ENCODE data around the gene MYBPC3.

The MYBPC3 gene

DNA sequence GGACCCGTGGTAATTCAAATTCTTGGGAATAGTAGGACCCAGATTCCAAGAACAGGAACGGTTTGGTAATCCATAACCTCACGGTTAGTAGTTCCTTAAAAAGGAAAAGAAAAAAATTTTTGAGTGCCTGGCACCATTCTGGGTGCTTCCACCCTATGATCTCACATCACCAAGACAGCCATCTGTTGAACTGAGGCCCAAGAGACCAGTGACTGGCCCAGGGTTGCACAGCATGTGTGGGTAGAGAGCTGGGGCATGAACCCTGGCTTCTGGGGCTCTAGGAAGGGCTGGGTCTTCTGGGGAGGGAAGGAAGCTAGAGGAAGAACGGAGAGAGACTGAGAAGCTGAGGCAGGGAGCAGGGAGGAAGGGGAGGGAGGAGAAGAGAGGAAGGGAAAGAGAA, 30.6 kb upstream of the MYBPC3 start:
- DNase-seq: no peak

DNA sequence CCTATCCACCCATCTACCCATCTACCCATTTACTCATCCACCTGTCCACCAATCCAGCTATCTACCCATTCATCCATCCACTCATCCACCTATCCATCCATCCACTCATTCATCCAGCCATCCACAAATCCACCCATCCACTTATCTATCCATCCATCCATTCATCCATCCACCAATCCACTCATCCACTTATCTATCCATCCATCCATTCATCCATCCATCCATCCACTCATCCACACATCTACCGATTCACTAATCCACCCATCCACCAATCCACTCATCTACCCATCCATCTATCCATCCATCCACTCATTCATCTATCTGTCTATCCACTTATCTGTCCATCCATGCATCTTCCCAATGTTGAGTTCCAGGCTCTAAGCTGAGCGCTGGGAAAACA, 27.6 kb upstream of the MYBPC3 start:
- no peak for DNase-seq

DNA sequence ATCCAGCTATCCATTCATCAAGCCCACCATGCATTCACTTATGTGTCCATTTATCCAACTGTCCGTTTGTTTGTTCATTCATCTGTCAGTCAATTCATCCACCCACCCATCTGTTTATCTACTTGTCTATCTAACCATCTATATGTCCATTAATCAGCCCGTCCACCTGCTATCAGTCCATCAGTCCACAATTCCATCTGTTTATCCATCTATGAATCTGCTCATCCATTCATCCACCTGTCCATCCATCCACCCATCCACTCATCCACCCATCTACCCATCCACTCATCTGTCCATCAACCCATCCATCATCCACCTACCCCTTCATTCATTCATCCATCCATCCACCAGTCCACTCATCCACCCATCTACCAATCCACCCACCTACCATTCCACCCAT, 26.8 kb upstream of the MYBPC3 start:
- no peak for DNase-seq

DNA sequence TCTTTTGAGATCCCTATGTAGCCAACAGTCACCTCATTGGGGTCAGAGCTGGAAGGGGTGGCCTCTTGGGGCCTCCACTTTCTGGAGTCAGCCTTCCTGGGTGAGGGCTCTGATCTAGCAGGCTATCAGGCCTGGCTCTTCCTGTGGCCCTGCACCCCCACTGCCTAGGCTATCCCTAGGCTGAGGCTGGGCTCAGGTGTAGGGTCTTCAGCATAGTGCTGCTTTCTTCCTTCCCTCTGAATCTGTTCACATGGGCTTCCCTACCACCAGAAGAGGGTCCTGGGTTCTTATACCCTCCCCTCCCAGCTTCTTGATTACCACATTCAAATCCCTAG, 26.3 kb upstream of the MYBPC3 start:
- DNase-seq: no peak

DNA sequence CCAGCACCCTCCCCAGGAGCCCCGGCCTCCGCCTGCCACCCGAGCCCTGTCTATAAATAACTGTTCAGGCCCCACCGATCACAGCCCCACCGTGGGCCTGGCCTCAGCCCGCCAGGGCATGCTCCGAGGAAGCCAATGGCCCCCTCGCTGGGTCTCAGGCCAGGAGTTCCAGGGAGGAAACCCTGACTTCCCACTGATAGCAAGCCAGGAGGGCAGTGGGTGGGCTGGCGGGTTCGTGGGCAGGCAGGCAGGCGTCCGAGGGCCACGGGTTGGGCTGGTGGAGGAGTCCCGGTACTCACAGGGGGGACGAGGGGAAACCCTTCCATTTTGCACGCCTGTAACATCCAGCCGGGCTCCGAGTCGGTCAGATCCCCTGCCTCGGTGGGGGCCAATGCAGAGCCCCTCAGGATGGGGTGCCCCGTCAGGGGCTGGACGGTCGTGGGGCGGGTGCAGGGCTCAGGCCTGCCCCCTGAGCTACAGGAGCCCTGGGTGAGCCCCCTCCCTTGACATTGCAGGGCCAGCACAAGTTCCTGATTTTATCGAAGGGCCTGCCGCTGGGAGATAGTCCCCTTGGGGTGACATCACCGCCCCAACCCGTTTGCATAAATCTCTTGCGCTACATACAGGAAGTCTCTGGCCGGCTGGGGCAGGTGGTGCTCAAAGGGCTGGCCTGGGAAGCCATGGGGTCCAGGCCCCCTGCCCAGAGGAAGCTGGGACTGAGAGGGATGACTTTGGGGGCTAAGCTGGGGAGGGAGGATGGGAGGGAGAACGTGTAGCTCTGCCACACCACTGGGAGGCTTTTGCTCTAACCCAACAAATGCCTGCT, 25.7 kb upstream of the MYBPC3 start, which contains the start of gene SPI1:
SPI1 (minus strand) TSS at position 538 of the 826 bp plus-strand sequence; CDS start at position 344, 194 bp downstream.
- no peak for DNase-seq

DNA sequence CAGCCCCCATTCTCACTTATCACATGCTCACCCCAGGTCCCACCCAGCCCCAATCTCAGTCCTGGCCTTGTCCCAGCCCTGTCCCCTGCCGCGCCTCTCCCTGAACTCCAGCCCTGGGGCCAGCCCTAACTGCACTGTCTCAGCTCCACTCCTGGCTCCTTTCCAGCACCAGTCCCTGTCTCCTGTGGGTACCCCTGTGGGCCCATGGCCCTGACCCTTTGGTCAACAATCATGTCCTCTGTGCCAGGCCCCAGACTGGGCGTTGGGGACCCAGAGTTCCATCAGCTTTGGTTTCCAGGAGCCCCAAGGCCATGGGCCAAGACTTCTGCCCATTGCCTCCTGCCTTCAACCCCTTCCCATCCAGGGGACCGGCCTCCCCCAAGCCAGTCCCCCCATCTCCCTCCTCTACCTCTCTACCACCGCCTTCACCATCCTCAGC, 25.1 kb upstream of the MYBPC3 start:
- no peak for DNase-seq

DNA sequence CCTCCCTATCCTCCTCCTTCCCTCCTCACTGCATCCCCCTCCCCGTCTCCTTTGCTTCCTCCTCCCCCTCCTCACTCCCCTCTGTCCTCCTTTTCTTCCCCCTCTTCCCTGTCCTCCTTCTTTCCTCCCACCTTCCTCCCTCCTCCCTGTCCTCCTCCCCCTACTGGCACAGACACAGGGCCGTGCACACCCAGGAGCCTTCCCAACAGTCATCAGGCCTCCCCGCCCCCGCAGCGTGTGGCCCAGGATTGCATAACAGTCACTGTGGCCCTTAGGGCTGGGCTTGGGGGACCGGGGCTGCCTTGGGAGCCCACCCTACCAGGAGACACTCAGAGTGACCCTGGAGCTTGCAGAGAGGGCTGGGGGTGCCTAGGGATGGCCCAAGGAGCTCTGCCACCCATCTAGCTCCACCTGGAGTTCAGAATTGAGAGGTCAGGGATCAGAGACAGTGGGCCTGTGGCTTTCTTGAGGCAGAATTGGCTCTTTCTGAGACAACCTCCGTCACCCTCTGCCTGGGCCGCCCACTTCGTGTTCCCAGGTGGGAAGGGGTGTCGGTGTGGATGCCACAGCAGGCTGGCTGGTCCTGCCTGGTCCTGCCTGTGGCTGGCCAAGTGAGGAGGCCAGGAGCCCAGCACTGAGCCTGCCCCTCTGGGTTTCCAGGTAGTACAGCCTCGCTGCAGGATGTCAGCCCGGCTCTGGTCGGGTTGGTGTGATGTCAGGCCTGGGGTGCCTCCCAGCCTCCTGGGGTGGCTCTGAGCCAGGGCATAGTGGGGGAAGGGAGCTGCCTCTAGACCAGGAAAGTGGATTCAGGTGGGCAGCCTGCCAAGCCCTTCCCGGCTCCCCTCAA, 24.2 kb upstream of the MYBPC3 start:
- no peak for DNase-seq

DNA sequence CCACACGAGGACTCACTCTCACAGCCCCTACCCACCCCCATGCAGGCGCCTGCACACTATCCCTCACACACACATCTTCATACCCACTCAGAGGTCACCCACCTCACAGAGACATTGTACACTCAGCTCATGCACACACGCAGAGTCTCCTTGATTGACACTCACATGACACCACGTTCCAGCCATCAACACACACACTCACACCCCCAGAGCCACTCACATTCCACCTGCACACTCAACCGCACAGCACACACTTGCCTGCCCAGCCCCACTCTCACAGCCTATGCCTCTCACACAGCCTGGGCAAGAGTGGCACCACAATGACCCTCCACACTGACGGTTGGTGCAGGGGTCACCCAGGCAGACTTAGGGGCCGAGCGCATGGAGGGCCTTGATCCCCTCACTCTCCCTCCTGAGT, 23.6 kb upstream of the MYBPC3 start:
- DNase-seq: no peak

DNA sequence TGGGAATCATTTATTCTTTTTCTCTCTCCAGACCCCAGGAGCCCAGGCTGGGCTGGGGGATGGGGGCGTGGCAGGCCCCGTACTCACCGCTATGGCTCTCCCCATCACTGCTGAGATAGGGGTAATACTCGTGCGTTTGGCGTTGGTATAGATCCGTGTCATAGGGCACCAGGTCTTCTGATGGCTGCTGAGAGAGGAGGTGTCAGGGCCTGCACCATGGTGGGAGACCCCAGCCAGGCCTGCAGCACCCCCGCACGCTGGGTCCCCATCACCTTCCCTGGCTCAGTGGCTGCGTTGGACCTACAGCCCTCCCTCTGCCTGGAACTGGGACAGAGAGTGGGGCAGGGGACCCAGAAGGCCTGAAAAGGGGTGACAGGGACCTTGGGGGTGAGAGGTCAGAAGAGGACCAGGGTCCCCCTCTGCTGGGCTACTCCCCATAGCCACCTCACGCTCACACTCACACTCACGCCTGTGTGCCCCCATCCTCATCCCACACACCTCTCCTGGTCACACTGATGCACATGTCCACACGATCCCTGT, 23.1 kb upstream of the MYBPC3 start:
- DNase-seq: no peak

DNA sequence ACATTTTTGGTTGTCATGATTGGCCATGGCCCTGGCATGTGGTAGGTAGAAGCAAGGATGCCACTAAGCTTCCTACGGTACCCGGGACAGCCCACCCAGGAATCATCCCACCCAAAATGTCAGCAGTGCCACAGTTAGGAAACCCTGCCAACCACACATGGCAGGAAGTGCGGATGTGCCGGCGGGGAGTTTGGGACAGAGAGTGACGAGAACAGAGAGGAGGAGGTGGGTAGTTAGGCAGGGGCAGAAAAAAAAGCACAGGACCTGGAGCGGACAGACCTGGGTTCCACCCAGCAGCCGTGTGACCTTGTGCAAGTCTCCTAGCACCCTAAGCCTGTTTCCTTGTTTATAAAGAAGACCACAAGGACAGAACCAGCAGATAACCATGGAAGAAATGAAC, 22.5 kb upstream of the MYBPC3 start:
- DNase-seq: no peak

DNA sequence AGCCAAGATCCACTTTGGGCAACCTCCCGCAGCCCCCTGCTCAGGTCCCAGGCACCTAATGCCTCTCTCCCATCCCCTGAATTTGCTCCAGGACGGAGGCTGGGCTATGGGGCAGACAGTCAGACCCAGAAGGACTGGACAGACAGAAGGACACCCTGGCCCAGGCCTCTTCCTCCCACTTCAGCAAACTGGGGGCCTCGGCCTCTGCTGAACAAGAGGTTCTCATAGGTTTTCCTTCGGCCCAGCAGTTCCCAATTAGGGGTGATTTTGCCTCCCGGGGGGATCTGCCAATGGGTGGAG, 22.2 kb upstream of the MYBPC3 start:
- DNase-seq: no peak

DNA sequence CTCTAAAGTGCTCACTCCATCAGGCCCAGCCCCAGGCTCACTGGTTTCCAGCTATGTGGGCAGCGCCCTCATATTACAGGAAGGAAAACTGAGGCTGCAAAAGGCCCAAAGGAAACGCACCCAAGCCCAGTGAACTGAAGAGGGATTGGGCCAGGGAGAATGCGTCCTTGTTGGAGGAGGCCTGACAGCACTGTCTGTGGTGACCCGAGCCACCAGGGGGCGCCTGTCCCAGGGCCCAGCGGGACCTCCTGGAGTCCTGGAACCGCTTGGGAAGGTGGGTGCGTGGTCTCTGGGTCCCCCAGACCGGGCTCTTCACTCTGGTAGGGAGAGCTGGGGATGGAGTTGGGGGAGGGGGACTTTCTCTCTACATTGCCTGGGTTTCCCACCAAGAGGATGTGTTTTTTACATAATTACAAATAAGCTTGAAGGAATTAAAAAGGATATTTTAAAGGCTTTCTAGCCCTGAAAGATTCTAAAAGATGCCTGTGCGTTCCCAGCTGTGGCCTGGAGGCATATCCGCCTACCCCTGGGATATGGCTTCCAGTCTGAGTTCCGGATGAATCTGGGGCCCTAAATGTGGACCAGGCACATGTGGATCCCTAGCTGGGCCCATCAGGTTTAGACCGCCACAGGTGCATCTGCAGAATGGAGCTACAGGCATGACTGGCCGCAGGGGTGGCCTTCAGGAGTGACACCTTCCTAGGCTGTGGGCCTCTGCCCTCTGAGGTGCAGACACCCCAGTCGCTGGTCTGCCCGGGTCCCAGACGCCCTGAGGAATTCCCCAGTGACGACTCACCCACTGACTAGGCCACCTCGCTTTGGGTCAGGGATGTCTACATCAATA, 21.6 kb upstream of the MYBPC3 start:
- DNase-seq: peak; percentile 72

DNA sequence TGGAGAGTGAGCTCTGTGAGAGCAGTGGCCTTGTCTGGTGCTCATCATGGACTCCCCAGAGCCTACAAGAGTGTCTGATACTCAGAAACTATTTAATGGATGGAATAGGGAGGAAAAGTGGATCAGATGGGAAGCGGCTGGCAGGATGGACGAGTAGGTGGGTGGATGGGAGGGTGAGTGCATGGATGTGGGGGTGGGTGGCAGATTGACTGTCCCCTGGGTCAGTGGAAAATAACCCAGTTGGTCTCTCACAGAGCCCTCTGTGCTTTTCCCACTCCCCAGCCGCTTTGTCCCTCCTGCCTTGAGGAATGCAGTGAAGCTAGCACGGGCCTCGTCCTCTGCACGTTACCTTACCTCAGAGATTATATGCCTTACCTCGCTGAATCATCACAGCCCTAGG, 19.9 kb upstream of the MYBPC3 start:
- no peak for DNase-seq

DNA sequence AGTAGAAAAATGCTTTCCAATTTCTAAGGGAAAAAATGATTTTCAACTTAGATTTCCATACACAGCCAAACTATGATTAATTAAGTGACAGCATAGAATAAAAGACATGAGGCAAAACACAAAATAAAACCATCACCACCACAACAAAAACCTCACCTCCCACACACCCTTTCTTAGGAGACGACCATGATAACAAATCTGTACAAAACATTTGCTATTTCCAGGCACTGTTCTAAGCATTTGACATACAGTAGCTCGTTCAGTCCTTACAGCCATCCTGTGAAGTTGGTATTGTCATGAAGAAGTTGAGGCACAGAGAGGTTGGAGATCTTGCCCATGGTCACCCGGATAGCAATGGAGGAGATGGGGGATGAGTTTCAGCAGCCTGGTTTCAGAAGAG, 17.2 kb upstream of the MYBPC3 start:
- no peak for DNase-seq

DNA sequence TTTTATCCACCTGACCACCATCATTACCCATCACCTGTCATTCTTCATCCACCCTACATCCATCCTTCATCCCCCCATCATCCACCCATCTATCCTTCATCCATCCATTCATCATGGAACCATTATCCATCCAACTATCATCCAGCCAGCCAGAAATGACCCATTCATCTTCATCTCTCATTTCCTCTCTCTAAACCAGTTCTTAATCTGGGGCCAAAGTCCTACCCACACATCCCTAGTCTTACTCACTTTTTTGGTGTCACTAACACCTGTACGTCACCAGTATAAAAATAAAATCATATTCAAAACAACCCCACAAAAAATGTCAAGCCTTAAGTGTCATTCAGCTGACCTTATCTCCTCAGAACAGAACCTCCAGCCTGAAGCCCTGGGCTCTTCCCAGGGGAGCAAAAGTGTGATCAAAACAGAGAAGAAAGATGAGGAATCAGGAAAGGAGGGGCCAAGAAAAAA, 13.6 kb upstream of the MYBPC3 start:
- no peak for DNase-seq

DNA sequence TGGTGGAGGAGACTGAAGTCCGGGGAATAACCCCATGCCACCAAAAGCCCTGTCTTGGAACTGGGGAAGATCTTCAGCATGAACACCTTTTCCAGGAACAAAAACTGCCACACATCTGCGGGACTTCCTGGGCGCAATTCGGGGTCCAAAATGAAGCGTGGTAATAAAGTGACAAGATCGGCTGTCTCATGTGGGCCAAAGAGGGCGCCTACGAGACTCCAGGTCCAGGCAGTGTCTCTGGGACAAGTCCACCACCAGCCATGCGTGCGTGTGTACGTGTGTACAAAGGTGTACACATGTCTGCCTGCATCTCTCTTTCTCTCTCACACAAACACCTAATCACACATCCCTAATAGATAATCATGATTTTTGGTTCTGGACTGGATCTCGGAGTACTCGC, 8.9 kb upstream of the MYBPC3 start:
- DNase-seq: no peak

DNA sequence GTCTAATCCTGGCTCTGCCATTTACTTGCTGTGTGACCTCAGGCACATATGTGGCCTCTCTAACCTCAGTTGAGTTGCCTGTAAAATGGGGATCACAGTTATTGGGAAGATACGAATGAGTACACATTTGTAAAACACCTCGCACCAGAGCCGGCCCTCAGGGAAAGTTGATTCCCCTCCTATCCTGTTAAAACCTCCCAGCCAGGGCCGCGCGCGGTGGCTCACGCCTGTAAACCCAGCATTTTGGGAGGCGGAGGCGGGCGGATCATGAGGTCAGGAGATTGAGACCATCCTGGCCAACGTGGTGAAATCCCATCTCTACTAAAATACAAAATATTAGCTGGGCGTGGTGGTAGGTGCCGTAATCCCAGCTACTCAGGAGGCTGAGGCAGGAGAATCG, 7.8 kb upstream of the MYBPC3 start:
- DNase-seq: no peak

DNA sequence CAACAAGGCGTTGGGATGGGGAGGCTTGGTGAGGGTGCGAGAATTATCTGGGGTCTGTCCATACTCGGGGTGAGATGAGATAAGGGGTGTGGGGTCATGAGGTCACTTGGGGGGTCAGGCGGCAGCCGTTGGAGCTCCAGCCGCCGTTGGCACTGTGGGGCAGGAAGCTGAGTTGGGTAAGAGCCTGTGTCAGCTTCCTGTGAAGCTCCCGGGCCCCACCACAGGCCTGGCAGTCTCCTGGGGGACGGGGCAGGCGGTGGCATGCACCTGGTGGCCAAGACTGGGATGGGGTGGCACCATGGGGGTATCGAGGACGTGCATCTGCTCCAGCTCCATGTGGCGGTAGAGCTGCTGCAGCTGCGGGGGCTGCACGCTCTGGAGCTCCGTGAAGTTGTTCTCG, 7.1 kb upstream of the MYBPC3 start:
- no peak for DNase-seq

DNA sequence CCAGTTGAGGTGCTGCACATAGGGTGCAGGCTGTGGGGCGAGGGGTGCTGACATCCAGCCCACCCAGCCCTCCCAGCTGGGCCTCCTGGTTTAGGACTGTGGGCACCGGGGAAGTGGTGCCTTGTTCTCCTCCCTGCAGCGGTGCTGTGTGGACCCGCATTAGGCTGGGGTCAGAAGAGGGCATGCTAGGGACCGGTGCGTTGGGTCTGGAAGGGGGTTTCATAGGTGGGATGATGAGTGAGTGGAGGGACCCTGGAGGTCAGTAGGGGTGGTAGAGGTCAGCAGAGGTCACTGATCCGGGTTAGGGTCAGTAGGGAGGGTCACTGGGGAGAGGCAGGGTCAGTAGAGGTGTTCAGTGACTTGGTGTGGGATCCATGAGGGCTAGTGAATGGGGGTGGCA, 6.7 kb upstream of the MYBPC3 start:
- no peak for DNase-seq

DNA sequence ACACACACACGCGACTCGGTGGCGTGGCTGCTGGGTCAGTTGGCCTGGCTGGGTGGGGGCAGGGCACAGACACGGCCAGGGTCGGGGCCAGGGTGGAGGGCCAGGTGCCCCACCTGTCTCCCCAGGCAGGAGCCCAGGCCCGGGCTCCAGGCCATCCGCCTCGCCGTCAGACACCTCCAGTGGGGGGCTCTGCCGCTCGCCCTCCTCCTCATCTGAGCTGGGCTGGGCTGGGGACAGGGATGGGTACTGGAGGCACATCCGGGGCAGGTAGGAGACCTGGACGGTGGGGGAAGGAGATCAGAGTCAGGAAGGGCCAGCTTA, 6.2 kb upstream of the MYBPC3 start:
- no peak for DNase-seq

DNA sequence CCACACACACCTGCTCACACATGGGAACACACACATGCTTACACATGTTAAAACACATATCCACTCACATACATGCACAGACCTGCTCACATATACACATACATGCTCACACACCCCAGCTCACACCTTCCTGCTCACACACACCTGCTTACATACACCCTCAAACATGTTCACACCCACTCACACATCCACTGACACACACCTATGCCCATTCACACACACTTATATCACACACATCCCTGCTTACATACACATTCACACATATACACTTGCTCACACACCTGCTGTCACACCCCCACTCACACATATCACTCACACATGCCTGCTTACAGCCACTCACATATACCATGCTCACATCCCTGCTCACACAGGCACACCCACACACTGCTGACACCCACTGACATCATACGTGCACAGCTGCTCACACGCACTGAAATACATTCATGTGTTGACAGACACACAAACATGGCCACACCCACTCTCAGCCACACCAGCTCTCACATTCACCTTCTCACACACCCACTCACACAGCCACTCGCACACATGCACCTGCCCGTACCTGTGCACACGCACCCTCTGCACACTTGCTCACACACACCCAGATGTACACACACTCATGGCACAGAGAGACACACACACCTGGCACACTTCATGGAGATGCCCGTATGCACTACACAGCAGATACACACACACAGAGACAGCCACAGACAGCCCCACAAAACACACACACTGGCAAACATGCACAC, 5.7 kb upstream of the MYBPC3 start:
- no peak for DNase-seq

DNA sequence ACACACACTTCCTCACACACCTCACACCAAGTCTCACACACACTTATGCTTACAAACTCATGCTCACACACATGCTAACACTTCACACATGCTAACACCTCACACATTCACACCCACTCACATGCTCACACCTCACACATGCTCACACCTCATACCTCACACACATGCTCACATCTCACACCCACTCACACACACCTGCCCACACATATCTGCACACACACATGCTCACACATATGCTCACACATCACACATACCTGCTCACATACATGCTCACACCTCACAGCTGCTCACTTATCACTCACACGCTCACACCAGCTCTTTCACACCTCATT, 4.5 kb upstream of the MYBPC3 start:
- no peak for DNase-seq

Measured in NK-92 treated with Interleukin-12 subunit alpha and Interleukin-12 subunit beta, amount 100 ng/mL, for 24 hours (cell line).